ENCODE data around the gene PAX3.

PAX3 gene

DNA sequence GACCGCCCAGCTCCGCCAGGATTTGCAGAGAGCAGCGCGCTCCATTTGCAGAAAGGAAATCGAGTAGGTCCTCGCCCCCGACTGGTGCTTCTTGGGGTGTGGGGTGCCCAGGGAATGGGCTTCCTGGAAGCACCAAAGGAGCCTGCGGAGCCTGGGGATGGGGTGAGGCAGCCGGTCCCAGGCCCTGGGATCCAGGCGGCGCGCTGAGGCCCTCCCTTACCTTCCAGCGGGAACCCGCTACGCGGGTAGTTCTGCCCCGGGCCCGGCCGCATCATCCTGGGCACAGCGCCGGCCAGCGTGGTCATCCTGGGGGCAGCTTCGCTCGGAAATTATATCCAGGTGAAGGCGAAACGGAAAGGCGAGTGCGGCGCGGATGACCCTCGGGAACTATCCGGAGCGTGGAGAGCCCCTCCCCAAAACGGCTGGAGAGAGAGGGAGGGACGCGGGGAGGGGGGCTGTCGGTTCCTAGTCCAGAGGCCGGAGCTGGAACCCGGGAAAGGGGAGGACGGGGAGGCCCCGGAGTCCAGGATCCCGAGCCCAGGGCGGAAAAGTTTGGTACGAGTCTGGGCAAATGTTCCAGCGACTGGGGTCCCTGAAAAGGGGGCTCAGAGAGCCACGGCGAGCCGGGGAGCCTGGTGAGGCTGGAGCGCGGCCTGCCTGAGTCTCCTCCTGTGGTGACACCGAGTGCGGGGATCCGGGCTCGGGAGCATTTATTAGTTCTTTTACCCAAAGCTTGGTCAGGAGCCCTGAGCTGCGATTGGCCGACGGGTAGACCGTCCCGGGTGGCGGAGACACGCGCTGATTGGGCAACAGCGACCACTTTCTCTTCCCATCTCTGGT is at the start of gene PAX3:
Gene PAX3, minus strand, starts transcription at position 688 of the 840 bp plus-strand sequence. Its CDS starts 383 bp downstream, at position 305.
- Histone ChIP-seq H3K9me3 (ENCODE audit: insufficient read depth, low read length) (no peaks in the 10 kb centered on the region), H3K4me1 (ENCODE audit: insufficient read depth, insufficient read length) (peaks cover 12% of the 10 kb centered on the region), H3K27me3 (ENCODE audit: insufficient read depth, insufficient read length) (peaks cover 100% of the 10 kb centered on the region), H3K4me3 (ENCODE audit: insufficient read length, low read depth) (peak within 1 kb of the TSS; percentile 23), H3K36me3 (ENCODE audit: insufficient read depth, insufficient read length, low read length) (no peaks in the 10 kb centered on the region), H3K9ac (ENCODE audit: insufficient read length, low read depth) (peak within 1 kb of the TSS; percentile 63)
- DNase-seq (ENCODE audit: low read depth, low spot score), result no peak
- no peak for TF ChIP-seq ZNF274 (IDR thresholded peaks at IDR 0.05; ENCODE audit: low read depth, low read length)
- peak; percentile 65 for TF ChIP-seq SUZ12 (IDR thresholded peaks at IDR 0.05; ENCODE audit: extremely low read depth, insufficient read depth, insufficient read length)

DNA sequence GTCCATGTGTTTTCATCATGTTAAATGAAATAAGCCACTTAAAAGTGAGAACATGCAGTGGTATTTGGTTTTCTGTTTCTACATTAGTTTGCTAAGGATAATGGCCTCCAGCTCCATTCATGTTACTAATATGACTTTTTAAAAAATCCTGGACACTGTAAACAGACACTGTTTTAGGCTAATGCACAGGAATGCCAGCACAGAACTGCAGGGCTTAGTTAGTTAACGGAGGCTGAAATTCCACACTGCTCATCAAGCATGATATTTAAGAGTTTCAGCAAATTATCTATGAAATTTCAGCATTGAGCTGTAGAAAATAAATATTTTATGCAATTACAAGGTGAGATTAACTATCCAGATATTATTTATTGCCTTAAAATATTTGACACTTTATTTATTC is 42.5 kb upstream of the PAX3 start:
- no peak for DNase-seq (ENCODE audit: low read depth, low spot score)
- Histone ChIP-seq H3K4me3 (ENCODE audit: insufficient read length, low read depth) (no peak overlapping the region), H3K9me3 (ENCODE audit: insufficient read depth, low read length) (peaks cover 5% of the 10 kb centered on the region; the same call in 1 of the 2 replicates), H3K36me3 (ENCODE audit: insufficient read depth, insufficient read length, low read length) (no peaks in the 10 kb centered on the region), H3K9ac (ENCODE audit: insufficient read length, low read depth) (no peak overlapping the region), H3K27me3 (ENCODE audit: insufficient read depth, insufficient read length) (no peaks in the 10 kb centered on the region), H3K4me1 (ENCODE audit: insufficient read depth, insufficient read length) (no peaks in the 10 kb centered on the region)
- no peak for TF ChIP-seq SUZ12 (IDR thresholded peaks at IDR 0.05; ENCODE audit: extremely low read depth, insufficient read depth, insufficient read length)
- no peak for TF ChIP-seq ZNF274 (IDR thresholded peaks at IDR 0.05; ENCODE audit: low read depth, low read length)
- no peak for TF ChIP-seq YY1 (IDR thresholded peaks at IDR 0.05; ENCODE audit: insufficient read depth, insufficient read length)

DNA sequence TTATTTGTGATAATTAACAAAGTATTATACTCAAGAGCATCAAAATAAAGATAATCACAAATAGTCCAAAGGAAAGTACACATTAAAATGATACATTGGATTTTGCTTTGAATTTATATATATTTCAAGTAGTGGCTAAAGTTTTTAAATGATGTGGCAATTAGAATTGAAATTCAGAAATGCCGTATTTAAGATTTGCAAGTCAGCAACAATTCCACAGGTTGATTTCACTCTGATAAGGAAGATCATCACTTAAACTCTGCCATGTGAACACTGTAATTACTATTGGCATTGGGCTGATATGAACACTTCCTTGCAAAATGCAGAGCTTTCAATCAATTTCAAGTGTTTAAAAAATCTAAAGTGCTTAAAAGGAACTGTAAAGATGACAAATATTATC is 39.6 kb upstream of the PAX3 start:
- Histone ChIP-seq H3K9ac (ENCODE audit: insufficient read length, low read depth) (no peak overlapping the region), H3K4me3 (ENCODE audit: insufficient read length, low read depth) (no peak overlapping the region), H3K27me3 (ENCODE audit: insufficient read depth, insufficient read length) (no peaks in the 10 kb centered on the region), H3K4me1 (ENCODE audit: insufficient read depth, insufficient read length) (no peaks in the 10 kb centered on the region), H3K36me3 (ENCODE audit: insufficient read depth, insufficient read length, low read length) (no peaks in the 10 kb centered on the region), H3K9me3 (ENCODE audit: insufficient read depth, low read length) (peaks cover 19% of the 10 kb centered on the region; the same call in 1 of the 2 replicates)
- no peak for DNase-seq (ENCODE audit: low read depth, low spot score)
- TF ChIP-seq ZNF274 (IDR thresholded peaks at IDR 0.05; ENCODE audit: low read depth, low read length) (no peak), SUZ12 (IDR thresholded peaks at IDR 0.05; ENCODE audit: extremely low read depth, insufficient read depth, insufficient read length) (no peak), YY1 (IDR thresholded peaks at IDR 0.05; ENCODE audit: insufficient read depth, insufficient read length) (no peak)

DNA sequence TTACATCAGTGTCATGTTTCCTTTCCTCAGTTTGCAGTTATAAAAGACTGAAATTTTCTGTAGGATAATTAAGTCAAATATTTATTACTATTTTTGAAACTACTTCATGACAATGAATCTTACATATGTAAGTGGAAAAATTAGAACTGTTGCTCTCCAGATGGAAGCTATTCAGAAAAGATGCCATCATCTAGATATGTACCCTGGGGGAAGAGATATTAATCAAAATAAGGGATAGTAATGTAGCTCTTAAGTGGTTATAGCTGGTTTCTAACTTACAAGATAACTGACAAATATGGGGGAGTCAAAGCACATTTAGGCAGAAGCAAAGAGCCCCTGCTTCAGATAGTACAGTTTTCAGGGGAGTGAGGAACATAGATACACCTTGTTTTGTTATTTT is 38.1 kb upstream of the PAX3 start:
- DNase-seq (ENCODE audit: low read depth, low spot score), result no peak
- H3K4me1 ChIP-seq (ENCODE audit: insufficient read depth, insufficient read length), result no peaks in the 10 kb centered on the region
- H3K4me3 ChIP-seq (ENCODE audit: insufficient read length, low read depth), result no peak overlapping the region
- no peaks in the 10 kb centered on the region for H3K36me3 ChIP-seq (ENCODE audit: insufficient read depth, insufficient read length, low read length)
- no peak overlapping the region for H3K9ac ChIP-seq (ENCODE audit: insufficient read length, low read depth)
- no peaks in the 10 kb centered on the region for H3K27me3 ChIP-seq (ENCODE audit: insufficient read depth, insufficient read length)
- H3K9me3 ChIP-seq (ENCODE audit: insufficient read depth, low read length), result 0 out of 2 replicates have a peak, but pooled peaks cover 14% of the 10 kb centered on the region
- no peak for TF ChIP-seq YY1 (IDR thresholded peaks at IDR 0.05; ENCODE audit: insufficient read depth, insufficient read length)

DNA sequence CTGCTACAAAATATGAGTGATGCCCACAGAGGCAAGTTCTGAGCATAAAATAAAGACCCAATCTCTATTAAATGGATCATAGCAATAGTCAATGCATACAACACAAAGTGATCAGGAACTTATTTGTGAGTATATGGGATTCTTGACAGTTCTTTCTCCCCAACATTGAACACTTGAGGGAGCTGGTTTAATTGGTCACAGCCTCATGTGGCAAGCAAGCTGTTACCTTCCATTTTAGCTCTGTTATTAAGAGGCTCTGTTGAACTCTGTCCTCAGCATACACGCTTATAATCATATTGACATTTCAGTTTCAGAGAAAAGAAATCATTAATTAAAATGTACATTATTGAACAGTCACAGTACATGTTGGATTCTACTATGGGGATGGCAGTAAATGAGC is 37.6 kb upstream of the PAX3 start:
- TF ChIP-seq YY1 (IDR thresholded peaks at IDR 0.05; ENCODE audit: insufficient read depth, insufficient read length) (no peak), ZNF274 (IDR thresholded peaks at IDR 0.05; ENCODE audit: low read depth, low read length) (no peak), SUZ12 (IDR thresholded peaks at IDR 0.05; ENCODE audit: extremely low read depth, insufficient read depth, insufficient read length) (no peak)

DNA sequence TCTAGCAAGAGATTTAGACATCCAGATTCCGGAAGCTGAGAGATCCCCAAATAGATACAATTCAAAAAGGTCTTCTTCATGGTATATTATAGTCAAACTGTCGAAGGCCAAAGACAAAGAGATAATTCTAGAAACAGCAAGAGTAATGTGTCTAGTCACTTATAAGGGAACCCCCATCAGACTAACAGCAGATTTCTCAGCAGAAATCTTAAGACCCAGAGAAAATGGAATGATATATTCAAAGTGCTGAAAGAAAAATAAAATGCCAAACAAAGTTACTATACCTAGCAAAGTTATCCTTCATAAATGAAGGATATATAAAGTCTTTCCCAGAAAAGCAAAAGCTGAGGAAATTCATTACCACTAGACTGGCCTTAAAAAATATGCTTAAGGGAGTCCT is 36.1 kb upstream of the PAX3 start:
- H3K9me3 ChIP-seq (ENCODE audit: insufficient read depth, low read length), result peaks cover 14% of the 10 kb centered on the region; the same call in 1 of the 2 replicates
- no peak for TF ChIP-seq ZNF274 (IDR thresholded peaks at IDR 0.05; ENCODE audit: low read depth, low read length)
- TF ChIP-seq SUZ12 (IDR thresholded peaks at IDR 0.05; ENCODE audit: extremely low read depth, insufficient read depth, insufficient read length), result no peak
- TF ChIP-seq YY1 (IDR thresholded peaks at IDR 0.05; ENCODE audit: insufficient read depth, insufficient read length), result no peak
- H3K36me3 ChIP-seq (ENCODE audit: insufficient read depth, insufficient read length, low read length), result no peaks in the 10 kb centered on the region
- H3K27me3 ChIP-seq (ENCODE audit: insufficient read depth, insufficient read length), result no peaks in the 10 kb centered on the region
- H3K9ac ChIP-seq (ENCODE audit: insufficient read length, low read depth), result no peak overlapping the region
- H3K4me3 ChIP-seq (ENCODE audit: insufficient read length, low read depth), result no peak overlapping the region
- H3K4me1 ChIP-seq (ENCODE audit: insufficient read depth, insufficient read length), result no peaks in the 10 kb centered on the region
- no peak for DNase-seq (ENCODE audit: low read depth, low spot score)

More for the DNA sequence above, 37.6 kb upstream of the PAX3 start:
- Histone ChIP-seq H3K4me1 (ENCODE audit: insufficient read depth, insufficient read length) (no peaks in the 10 kb centered on the region), H3K4me3 (ENCODE audit: insufficient read length, low read depth) (no peak overlapping the region), H3K9ac (ENCODE audit: insufficient read length, low read depth) (no peak overlapping the region), H3K36me3 (ENCODE audit: insufficient read depth, insufficient read length, low read length) (no peaks in the 10 kb centered on the region), H3K27me3 (ENCODE audit: insufficient read depth, insufficient read length) (no peaks in the 10 kb centered on the region), H3K9me3 (ENCODE audit: insufficient read depth, low read length) (0 out of 2 replicates have a peak, but pooled peaks cover 14% of the 10 kb centered on the region)
- DNase-seq (ENCODE audit: low read depth, low spot score), result no peak

DNA sequence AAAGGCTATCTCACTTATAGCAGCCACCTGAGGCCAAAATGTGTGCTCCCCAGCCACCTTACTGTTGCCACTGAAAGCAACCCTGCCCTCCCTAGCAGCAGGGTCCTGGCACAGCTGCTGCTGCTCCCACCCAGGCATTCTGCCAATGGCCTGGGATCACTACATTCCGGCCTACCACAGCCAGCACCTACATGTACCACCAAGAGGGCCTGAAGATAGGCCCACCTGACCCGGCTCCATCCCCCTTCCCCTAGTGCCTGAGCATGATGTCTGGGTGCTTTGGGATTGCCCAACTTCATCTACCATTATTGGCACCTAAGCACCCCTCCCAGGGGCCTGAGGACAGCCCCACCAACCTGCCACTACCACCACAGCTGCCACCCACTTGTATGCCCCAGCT is 34.6 kb upstream of the PAX3 start:
- no peak for TF ChIP-seq ZNF274 (IDR thresholded peaks at IDR 0.05; ENCODE audit: low read depth, low read length)
- TF ChIP-seq YY1 (IDR thresholded peaks at IDR 0.05; ENCODE audit: insufficient read depth, insufficient read length), result no peak
- no peak for TF ChIP-seq SUZ12 (IDR thresholded peaks at IDR 0.05; ENCODE audit: extremely low read depth, insufficient read depth, insufficient read length)
- Histone ChIP-seq H3K27me3 (ENCODE audit: insufficient read depth, insufficient read length) (no peaks in the 10 kb centered on the region), H3K4me1 (ENCODE audit: insufficient read depth, insufficient read length) (no peaks in the 10 kb centered on the region), H3K36me3 (ENCODE audit: insufficient read depth, insufficient read length, low read length) (no peaks in the 10 kb centered on the region), H3K9ac (ENCODE audit: insufficient read length, low read depth) (no peak overlapping the region), H3K4me3 (ENCODE audit: insufficient read length, low read depth) (no peak overlapping the region), H3K9me3 (ENCODE audit: insufficient read depth, low read length) (peaks cover 14% of the 10 kb centered on the region; the same call in 1 of the 2 replicates)
- no peak for DNase-seq (ENCODE audit: low read depth, low spot score)
